HL-60 (cell line): ENCODE data around the gene TGFBR3.

ENCODE experiments used
- POLR2AphosphoS5 ChIP-seq: IDR thresholded peaks from 2 replicates; pipeline ENCODE4 v1.6.1; 2012; ENCODE audit warnings: low read depth
- TF ChIP-seq, protein P1 (sequence below): IDR thresholded peaks from one replicate; pipeline ENCODE4 v1.5.1; 2011; ENCODE audit warnings: low read length, control low read depth, inconsistent platforms; ENCODE audit not compliant: insufficient read depth

DNA sequence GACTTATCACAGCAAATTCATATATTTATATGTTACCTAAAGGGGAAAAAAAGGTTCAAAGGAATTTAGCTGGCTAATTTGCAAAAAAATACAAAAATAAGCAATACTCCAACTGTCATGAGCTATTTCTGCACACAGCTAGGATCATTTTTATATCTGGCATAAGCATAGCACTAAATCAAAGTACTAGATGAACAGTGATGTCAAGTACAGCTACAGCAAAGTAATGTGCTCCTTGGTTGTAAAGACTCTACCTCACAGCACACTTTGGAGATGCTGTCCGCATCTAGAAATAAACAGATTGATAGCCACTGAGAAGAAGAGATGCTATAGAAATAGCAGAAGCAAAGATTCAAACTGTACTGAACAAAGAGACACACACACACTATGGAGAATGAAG, 125.4 kb downstream of the TGFBR3 start:
- TF ChIP-seq, protein P1, sequence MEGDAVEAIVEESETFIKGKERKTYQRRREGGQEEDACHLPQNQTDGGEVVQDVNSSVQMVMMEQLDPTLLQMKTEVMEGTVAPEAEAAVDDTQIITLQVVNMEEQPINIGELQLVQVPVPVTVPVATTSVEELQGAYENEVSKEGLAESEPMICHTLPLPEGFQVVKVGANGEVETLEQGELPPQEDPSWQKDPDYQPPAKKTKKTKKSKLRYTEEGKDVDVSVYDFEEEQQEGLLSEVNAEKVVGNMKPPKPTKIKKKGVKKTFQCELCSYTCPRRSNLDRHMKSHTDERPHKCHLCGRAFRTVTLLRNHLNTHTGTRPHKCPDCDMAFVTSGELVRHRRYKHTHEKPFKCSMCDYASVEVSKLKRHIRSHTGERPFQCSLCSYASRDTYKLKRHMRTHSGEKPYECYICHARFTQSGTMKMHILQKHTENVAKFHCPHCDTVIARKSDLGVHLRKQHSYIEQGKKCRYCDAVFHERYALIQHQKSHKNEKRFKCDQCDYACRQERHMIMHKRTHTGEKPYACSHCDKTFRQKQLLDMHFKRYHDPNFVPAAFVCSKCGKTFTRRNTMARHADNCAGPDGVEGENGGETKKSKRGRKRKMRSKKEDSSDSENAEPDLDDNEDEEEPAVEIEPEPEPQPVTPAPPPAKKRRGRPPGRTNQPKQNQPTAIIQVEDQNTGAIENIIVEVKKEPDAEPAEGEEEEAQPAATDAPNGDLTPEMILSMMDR: no peak
- no peak for TF ChIP-seq POLR2AphosphoS5
